Measurements from ENCODE around the gene GTPBP6.

Gene GTPBP6

GRCh38 chrX:275476-275966 is 43.1 kb downstream of the GTPBP6 start:
- TF ChIP-seq REST (IDR thresholded peaks at IDR 0.05; ENCODE audit: low read depth) (no peak), EP300 (IDR thresholded peaks at IDR 0.05; ENCODE audit: borderline replicate concordance) (no peak), FOXM1 (IDR thresholded peaks at IDR 0.05; ENCODE audit: borderline replicate concordance, low read depth) (no peak), CREB1 (IDR thresholded peaks at IDR 0.05; ENCODE audit: low read depth) (no peak), CEBPB (IDR thresholded peaks at IDR 0.05) (no peak), YY1 (IDR thresholded peaks at IDR 0.05; ENCODE audit: low read depth) (no peak), EGR1 (IDR thresholded peaks at IDR 0.05) (no peak), USF1 (IDR thresholded peaks at IDR 0.05) (no peak), RAD21 (IDR thresholded peaks at IDR 0.05; ENCODE audit: low read depth) (no peak), NFIC (IDR thresholded peaks at IDR 0.05) (no peak), TCF12 (IDR thresholded peaks at IDR 0.05; ENCODE audit: low read depth) (no peak), TAF1 (IDR thresholded peaks at IDR 0.05; ENCODE audit: low read depth) (no peak), TEAD4 (IDR thresholded peaks at IDR 0.05) (no peak)

- TF ChIP-seq CEBPB (IDR thresholded peaks at IDR 0.05) (no peak), CREB1 (IDR thresholded peaks at IDR 0.05; ENCODE audit: low read depth) (no peak), TEAD4 (IDR thresholded peaks at IDR 0.05) (no peak), TCF12 (IDR thresholded peaks at IDR 0.05; ENCODE audit: low read depth) (no peak)
These were observed 43.6 kb downstream of the GTPBP6 start for GRCh38 chrX:274904-275475.

- TF ChIP-seq RAD21 (IDR thresholded peaks at IDR 0.05; ENCODE audit: low read depth) (no peak), TEAD4 (IDR thresholded peaks at IDR 0.05) (no peak), EGR1 (IDR thresholded peaks at IDR 0.05) (no peak), YY1 (IDR thresholded peaks at IDR 0.05; ENCODE audit: low read depth) (no peak), NFIC (IDR thresholded peaks at IDR 0.05) (no peak), CEBPB (IDR thresholded peaks at IDR 0.05) (no peak), ZBTB7A (IDR thresholded peaks at IDR 0.05; ENCODE audit: low read depth) (no peak), MAX (IDR thresholded peaks at IDR 0.05) (no peak), EP300 (IDR thresholded peaks at IDR 0.05; ENCODE audit: borderline replicate concordance) (no peak), CREB1 (IDR thresholded peaks at IDR 0.05; ENCODE audit: low read depth) (no peak), FOXM1 (IDR thresholded peaks at IDR 0.05; ENCODE audit: borderline replicate concordance, low read depth) (no peak), TCF12 (IDR thresholded peaks at IDR 0.05; ENCODE audit: low read depth) (no peak), REST (IDR thresholded peaks at IDR 0.05; ENCODE audit: low read depth) (no peak), TAF1 (IDR thresholded peaks at IDR 0.05; ENCODE audit: low read depth) (no peak), USF1 (IDR thresholded peaks at IDR 0.05) (no peak)
These were observed 47.7 kb downstream of the GTPBP6 start for GRCh38 chrX:270848-271367.

- no peak for TF ChIP-seq CREB1 (IDR thresholded peaks at IDR 0.05; ENCODE audit: low read depth)
- no peak for TF ChIP-seq TCF12 (IDR thresholded peaks at IDR 0.05; ENCODE audit: low read depth)
- no peak for TF ChIP-seq CEBPB (IDR thresholded peaks at IDR 0.05)
- no peak for TF ChIP-seq USF1 (IDR thresholded peaks at IDR 0.05)
- TF ChIP-seq ZBTB7A (IDR thresholded peaks at IDR 0.05; ENCODE audit: low read depth), result no peak
- TF ChIP-seq YY1 (IDR thresholded peaks at IDR 0.05; ENCODE audit: low read depth), result no peak
- no peak for TF ChIP-seq TAF1 (IDR thresholded peaks at IDR 0.05; ENCODE audit: low read depth)
- no peak for TF ChIP-seq EP300 (IDR thresholded peaks at IDR 0.05; ENCODE audit: borderline replicate concordance)
- no peak for TF ChIP-seq FOXM1 (IDR thresholded peaks at IDR 0.05; ENCODE audit: borderline replicate concordance, low read depth)
- TF ChIP-seq NFIC (IDR thresholded peaks at IDR 0.05), result no peak
- no peak for TF ChIP-seq TEAD4 (IDR thresholded peaks at IDR 0.05)
- TF ChIP-seq REST (IDR thresholded peaks at IDR 0.05; ENCODE audit: low read depth), result no peak
These were observed 50.8 kb downstream of the GTPBP6 start for GRCh38 chrX:267771-268261.
